Measurements from ENCODE around the gene KSR1.

DNA sequence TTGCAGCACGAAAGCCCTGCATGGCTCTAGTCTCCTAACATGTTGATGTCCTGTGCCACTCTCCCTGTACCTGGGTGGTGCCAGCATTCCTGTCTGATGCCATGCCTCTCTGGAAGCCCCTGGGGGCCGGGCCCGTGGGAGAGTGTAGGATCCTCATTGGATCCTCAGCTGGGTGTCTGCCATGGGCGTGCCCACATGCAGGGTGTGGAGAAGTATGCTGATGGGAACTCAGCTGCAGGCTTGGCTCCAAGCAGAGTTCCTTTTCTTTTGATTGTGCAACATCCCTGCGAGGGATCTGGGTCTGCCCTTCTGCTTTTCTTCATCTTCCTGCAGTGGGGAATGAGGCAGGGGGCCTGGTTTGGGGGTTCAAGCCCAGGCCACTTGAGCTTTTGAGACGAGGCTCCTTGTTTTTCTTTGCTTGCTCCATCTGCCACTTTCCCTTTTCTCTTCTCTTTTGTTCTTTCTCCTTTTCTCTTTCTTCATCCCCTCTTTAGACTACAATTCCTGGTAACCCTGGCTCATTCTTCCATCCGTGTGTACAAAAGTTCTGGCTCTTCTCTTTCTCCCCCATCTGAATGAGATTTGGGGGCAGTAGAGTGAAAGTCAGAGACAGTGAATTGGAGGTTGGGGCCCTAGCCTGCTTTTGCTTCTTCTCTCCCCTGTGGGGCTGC is 32.9 kb downstream of the KSR1 start:
- TF ChIP-seq POLR2A (IDR thresholded peaks at IDR 0.05; ENCODE audit: low read depth, low read length) (no peak), POLR2AphosphoS5 (IDR thresholded peaks at IDR 0.05; ENCODE audit: low read depth, low read length) (no peak)
